D721Med (cell line): Measurements from ENCODE around the gene NHEJ1.
A peak's percentile ranks its signal among the peaks of the same experiment; 100 is the strongest.

Experiments used
- DNase-seq: peaks from one replicate; pipeline ENCODE4 v3.0.0; 2011; ENCODE audit warnings: low spot score; ENCODE audit not compliant: insufficient read length
- FAIRE-seq: peaks from 2 replicates; lab custom pipeline; 2011; peaks lifted over from hg19 to GRCh38; lab: Jason Lieb, UNC
- TF ChIP-seq, protein P1 (sequence below): IDR thresholded peaks from 2 replicates; pipeline ENCODE4 v1.5.1; 2012; ENCODE audit warnings: mild to moderate bottlenecking, control low read depth; ENCODE audit not compliant: insufficient read depth; ENCODE audit errors: missing control alignments

NHEJ1 gene

DNA sequence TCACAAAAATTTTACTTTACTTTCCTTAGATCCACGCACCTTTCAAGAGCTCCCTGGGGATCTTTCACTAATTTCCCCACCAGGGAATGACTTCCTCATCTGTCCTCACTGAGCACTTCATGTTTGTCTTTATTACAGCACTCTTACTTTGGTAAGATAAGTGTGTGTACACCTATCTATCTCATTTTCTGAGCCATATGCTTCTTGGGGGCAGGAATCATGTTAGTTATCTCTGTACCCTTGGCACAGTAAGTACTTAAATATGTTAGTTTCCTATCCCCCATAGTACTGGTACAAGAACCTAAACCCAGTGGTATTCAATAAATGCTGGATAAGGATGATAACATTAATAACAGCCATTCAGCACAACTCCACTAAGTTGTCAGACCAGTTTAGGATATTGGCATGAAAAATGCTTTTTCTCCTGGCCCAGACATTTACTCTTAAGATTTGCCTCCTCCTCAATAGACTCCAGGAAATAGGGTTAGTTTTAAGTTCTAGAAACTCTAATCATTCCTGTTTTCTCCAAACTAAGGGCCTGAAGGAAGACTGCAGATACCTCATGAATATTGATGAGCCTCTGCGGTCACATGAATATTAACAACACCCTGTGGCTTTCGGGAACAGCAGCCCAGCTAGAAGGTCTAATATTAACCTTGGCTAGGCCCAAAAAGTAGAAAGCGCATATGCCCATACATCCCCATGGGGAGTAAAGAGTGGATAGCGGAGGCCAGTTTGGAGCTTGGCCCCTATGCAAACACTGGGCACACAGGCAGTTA, 38.2 kb downstream of the NHEJ1 start:
- DNase-seq: no peak
- no peak for FAIRE-seq
- TF ChIP-seq, protein P1, sequence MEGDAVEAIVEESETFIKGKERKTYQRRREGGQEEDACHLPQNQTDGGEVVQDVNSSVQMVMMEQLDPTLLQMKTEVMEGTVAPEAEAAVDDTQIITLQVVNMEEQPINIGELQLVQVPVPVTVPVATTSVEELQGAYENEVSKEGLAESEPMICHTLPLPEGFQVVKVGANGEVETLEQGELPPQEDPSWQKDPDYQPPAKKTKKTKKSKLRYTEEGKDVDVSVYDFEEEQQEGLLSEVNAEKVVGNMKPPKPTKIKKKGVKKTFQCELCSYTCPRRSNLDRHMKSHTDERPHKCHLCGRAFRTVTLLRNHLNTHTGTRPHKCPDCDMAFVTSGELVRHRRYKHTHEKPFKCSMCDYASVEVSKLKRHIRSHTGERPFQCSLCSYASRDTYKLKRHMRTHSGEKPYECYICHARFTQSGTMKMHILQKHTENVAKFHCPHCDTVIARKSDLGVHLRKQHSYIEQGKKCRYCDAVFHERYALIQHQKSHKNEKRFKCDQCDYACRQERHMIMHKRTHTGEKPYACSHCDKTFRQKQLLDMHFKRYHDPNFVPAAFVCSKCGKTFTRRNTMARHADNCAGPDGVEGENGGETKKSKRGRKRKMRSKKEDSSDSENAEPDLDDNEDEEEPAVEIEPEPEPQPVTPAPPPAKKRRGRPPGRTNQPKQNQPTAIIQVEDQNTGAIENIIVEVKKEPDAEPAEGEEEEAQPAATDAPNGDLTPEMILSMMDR: no peak

DNA sequence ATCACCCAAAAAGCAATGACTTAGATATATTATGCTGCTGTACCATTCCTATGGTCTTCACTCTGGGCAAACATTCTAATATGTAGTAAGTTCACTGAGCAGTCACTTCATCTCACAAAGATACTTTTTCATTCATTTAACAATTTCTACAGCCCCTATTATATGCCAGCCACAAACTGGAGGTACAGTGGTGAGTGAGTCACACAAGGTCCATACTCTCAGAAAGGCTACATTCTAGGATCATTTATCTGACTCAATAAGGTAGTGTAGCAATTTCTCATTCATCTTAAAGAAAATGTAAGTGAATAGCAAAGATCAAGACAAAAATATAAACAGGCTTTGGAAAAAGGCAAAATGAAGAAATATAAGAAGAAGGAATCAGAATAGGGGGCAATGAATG, 40.5 kb downstream of the NHEJ1 start:
- no peak for DNase-seq
- TF ChIP-seq, protein P1: no peak
- no peak for FAIRE-seq

DNA sequence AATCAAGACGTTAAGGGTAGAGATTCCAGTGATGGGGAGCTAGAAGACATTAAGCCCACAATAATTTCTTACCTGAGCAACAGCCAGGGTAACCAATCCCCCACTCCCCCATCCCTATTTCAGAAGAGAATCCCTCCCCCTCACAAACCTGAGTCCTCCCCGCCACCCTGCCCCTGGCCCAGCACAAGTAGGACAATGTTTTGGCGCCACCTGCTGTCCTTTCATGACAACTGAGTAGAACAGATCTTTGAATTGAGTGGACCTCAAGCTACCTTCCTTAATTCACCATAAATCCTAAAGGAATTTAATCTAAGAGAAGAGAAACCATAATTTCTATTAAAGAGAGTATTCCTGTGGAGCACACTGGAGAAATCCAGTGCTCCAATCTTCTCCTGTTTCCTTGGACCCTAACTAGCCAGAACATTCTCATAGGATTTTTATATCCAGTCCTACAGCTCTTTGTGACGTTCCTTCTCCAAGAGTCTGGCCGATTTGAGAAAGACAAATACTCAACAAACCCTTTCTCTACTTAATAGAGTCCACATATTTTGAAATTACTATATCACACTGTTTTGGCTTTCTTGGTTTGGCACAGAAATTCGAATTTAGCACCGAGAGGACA, 41.1 kb downstream of the NHEJ1 start:
- FAIRE-seq: no peak
- TF ChIP-seq, protein P1: peak; percentile 79
- peak; percentile 33 for DNase-seq

DNA sequence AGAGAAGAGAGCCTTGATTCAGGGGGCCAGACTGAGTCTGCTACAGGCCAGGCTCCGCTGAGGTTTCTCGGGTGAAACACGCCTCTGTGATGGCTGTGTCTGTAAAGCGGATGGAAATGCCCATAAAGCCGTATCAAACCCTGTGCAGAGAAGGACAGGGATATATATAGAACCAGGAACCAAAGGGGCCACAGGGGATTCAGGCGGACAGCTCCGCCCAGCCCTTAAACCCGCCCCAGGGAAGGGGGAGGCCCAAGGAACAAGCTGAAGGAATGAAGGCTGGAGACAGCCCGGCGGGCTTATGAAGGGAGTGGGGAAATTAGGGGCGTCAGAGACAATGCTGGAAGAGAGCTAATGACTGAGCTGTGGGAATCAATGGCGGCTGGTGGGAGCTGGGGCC, 42.1 kb downstream of the NHEJ1 start:
- TF ChIP-seq, protein P1: no peak
- no peak for DNase-seq
- FAIRE-seq: no peak

DNA sequence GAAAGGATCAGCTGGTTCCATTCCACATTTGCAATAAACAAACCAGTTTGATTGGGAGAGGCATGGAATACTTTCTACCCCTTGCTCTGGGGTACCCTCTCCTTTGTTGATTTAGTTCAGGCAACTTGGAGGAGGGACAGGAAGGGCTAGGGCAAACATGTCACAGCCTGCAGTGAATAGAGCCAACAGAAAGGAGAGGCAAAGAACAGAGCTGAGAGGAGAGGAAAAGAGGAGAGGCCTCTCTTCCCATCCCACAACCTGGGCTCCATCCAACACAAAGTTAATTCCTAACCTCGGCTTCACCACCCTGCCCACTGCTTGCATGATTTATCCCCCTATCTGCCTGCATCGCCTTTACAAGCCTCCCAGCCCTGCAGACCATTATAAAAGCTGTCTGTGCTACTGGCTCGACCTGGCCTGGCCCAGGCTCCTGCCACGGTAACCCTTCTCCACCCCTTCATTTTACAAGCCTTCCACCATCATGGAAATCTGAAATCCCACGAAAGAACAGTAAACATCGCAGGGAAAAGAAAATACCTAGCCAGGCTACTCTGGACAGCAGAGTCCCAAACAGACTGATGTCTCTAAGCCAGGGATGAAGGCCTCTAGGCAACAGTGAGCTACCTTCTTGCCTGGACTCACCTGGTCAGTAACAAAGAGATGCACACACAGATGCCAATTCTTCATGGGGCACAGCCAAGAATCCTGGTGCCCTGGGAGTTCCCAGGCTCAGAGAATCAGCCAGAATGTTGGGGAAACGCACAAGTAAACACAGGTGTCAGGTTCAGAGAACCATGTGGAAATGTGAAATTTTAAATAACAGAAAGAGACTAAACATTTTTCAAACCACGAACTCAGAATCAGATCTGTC, 43.6 kb downstream of the NHEJ1 start:
- TF ChIP-seq, protein P1: no peak
- DNase-seq (no peak), FAIRE-seq (no peak)

DNA sequence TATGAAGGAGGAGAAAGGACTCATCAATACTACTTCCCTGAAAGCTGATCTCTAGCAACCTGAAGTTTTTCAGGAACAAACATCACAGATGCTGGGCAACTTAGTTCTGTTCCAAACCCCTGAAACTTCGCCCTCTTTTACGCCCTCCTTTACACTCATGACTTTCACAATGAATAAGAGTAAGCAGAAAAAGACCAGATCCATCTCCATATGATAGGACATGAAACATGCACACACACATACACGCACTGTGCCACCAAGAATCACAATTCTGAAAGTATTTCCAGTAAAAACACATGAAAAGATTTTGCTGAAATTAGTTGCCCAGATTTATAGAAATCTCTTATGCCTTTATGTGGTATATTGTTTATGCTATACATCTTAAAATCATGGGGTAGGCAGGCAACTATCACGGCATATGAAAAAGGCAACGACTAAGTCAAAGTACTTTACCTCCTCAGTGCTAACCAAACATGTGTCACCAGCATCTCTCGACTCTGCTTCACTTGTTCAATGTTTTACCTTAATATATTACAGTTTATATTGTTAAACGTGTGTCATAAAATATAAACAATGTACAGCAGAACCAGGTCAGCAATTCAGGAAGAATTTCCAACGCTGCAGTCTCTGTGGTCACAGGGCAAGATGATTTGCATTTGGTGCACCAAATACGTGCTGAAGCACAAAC, 47.8 kb downstream of the NHEJ1 start:
- TF ChIP-seq, protein P1: no peak
- FAIRE-seq: no peak
- DNase-seq: no peak
